ENCODE data around the gene LRRC10B.

- TF ChIP-seq POLR2AphosphoS5 (IDR thresholded peaks at IDR 0.05) (no peak), EP300 (IDR thresholded peaks at IDR 0.05) (no peak), CTCF (IDR thresholded peaks at IDR 0.05) (no peak), POLR2A (IDR thresholded peaks at IDR 0.05) (no peak)
Measured at GRCh38 chr11:61486779-61487178, 21.8 kb upstream of the LRRC10B start.

All from sigmoid colon (tissue), 4 donors.